Effector CD4-positive, alpha-beta T cell (primary cell): Measurements from ENCODE around the gene HCK.

ENCODE experiments used
- DNase-seq: peaks from one replicate; pipeline ENCODE4 v3.0.0-alpha.2; 2020

Gene HCK

DNA sequence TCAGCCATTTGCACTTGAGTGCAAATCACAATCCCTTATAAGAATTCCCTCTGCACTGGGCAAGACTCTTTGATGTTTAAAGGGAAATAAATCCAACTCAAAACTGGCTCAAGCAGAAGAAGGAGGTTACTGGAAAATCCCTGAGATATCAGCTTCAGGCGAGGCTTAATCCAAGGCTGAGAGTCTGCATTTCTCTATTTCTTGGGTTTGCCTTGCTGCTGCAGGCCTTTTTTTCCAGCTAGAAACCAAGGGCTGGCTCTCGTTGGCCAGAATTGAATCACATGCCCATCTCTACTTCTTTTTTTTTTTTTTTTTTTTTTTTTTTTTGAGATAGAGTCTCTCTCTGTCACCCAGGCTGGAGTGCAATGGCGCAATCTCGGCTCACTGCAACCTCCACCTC, 11.7 kb downstream of the HCK start:
- no peak for DNase-seq

DNA sequence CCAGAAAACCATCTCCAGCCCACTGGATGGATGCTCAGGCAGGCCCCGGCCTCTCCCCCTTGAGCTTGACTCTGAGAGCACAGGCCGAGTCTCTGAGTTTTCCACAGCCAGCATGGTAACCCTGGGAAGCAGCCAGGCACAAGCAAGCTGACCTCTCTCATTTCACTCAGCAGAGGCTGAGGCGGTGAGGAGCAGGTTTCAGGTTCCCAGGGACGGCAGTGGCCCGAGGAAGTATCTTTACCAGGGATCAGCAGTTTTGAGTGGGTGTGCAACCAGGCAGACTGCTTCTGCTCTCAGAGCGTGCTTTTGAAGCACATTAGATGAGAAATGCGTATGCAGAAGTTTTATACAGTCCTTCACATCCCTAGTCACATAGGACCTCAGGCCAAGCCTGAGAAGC, 12.6 kb downstream of the HCK start:
- no peak for DNase-seq

DNA sequence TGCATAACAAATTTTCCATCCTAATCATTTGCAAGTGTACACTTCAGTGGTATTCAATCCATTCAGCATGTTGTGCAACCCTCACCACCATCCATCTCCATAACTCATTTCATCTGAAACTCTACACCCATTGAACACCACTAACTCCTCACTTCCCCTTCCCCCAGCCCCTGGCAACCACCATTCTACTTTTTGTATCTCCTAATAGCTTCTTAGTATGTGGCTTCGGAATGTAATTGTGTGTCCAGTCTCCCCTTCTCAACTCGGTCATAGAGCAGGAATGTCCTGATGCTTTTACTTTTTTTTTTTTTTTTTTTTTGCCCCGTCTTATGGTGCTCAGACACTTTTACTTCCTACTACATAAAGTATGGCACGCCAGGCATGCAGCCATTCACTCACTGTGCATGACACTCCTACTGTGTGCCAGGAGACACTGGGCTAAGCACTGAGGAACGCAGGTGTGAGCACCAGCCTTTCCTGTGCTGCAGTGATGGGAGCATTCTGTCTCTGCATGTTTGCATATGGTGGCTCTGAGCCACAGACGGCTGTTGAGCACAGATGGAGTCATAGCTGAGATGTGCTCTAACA, 15.3 kb downstream of the HCK start:
- DNase-seq, result no peak

DNA sequence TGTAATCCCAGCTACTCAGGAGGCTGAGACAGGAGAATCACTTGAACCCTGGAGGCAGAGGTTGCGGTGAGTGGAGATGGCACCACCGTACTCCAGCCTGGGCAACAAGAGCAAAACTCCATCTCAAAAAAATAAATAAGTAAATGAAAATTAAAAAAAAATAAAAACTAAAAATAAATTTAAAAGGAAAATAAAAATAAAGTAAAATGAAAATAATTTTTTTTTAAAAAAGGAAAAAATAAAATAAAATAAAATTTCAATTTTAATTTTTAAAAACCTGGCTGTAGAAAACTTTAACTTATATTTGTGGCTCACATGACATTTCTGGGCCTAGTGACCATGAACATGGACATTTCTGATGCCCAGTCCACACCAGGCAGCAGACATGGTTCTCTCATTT, 16.1 kb downstream of the HCK start:
- no peak for DNase-seq

DNA sequence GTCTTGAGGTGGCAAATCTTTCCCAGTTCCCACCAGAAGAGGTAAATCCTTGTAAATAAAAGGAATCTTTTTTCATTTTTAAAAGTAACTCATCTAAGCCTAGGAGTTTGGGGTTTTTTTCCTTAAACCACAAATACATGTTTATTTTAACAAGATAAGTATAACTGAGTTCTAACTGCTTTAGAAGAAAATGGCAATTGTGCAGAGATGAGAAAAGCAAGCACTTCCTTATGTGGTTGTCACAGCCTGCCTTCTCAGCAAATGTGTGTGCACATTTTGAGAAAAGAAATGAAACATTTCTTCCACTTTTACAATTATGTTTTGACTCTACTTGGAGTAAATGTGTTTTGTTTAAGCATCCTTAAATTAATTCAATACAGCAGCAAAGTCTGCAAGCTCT, 17.7 kb downstream of the HCK start:
- DNase-seq, result no peak

DNA sequence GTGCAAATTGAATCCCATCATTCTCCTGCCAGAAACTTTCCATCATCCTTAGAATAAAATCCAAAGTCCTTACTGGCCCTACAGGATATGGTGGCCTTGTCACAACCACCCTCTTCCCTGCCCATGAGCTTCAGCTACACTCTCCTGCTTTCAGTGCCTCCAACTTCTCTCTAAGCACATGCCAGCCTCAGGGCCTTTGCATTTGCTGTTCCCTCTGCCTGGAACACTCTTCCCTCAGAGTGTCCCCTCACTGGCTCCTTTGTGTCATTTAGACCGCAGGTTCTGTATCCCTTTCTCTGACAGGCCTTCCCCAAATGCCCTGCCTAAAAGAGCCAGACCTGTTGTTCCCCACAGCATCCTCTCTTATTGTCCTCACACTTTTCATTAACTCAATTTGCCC, 18.2 kb downstream of the HCK start:
- DNase-seq, result no peak

DNA sequence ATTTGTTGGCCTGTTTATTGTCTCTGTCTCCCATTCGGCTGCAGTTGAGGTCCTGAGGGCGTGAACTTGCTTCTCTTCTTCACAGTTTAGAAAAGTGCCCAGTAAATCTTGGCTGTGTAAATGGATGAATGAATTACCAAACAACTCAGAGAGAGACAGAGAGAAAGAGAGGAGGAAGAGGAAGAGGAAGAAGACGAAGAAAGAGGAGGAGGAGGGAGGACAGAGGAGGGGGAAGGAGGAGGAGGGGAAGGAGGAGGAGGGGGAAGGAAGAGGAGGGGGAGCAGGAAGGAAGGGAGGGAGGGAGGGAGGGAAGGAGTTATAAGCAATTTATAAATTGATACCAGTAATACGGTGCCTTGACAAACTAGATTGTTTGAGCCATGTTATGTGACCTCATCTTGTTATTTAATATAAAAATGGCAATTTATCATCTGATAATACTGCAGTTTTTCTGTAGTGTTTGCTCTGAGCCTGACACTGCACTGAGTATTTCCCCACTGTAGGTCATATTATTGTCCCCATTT, 18.7 kb downstream of the HCK start:
- no peak for DNase-seq

DNA sequence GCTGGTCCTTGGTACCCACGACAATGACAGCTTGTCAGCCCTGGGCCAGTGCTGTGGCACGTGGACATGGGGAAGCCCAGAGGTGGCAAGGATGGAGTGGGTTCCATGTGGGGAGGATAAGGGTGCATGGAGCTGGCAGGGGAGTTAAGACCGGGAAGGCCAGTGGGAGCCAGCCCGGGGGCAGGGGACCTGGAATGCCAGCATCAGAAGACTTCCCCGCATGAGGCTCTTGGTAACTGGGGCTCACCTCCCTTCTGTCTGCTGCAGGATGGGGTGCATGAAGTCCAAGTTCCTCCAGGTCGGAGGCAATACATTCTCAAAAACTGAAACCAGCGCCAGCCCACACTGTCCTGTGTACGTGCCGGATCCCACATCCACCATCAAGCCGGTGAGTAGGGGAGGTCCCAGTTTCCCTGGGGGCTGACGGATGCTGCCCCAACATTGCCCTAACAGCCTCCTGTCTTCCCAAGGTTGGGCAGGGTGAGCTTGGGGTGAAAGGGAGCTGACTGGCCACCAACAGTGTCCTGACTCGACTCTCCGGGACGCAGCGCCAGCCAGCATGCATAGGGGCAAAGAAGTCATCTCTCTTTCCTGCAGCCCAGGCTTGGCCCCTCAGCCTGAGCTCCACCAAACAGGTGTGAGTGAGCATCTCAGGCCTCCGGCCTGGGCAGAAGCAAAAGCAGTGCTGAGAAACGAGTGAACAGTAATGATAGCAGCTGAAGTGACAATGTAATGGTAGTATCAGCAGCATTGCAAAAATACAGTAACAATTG, 19.5 kb downstream of the HCK start:
- no peak for DNase-seq

DNA sequence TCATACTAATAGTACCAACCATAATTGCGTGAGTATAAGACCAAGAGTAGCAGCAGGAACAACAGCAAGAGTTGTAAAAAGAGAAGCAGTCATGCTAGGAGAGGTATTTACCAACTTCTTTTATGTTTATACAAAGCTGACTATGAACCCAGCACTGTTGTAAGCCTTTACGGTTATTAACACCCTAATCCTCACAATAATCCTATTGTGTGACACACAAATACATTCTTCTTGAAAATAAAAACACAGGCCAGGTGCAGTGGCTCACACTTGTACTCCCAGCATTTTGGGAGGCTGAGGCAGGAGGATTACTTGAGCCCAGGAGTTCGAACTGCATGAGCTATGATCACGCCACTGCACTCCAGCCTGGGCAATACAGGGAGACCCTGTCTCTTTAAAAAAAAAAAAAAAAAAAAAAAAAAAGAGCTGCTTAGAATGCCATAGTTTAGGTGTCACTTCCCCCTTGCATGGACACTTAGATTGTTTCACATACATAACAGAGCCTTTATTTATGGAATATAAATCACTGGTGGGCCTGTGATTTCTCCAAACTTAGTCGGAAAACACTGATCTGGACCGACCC, 20.2 kb downstream of the HCK start:
- DNase-seq, result no peak

DNA sequence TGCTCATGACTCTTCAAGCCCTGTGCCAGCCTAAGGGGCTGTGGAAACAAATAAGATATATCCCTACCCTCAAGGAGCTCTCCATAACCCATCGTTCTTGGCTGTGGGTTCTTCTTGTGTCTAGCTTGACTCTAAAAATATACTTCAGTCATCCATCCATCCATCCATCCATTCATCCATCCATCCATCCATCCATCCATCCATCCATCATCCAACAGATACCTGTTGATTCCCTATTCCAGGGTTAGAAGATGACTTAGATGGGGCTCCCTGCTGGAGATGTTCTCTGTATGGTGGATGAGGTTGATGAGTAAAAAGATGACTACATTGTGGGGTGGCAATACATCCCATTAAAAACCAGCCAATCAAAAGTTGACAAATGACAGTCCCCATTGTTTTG, 23.5 kb downstream of the HCK start:
- no peak for DNase-seq

DNA sequence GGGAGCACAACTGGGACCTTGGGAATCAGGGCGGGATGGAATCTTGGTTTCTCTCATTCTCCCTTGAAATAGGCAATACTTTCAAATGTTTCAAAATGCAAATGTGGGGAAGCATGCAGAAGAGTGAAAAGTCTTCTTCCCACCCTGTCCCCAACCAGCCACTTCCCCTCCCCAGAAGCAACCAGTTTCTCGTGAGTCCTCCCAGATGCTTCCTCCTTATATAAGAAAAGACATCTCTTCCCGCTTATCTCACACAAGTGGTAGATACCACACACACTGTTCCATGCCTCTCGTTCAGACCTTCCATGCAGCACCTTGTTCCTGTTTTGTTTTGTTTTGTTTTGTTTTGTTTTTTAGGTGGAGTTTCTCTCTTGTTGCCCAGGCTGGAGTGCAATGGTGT, 25.1 kb downstream of the HCK start:
- DNase-seq, result no peak

DNA sequence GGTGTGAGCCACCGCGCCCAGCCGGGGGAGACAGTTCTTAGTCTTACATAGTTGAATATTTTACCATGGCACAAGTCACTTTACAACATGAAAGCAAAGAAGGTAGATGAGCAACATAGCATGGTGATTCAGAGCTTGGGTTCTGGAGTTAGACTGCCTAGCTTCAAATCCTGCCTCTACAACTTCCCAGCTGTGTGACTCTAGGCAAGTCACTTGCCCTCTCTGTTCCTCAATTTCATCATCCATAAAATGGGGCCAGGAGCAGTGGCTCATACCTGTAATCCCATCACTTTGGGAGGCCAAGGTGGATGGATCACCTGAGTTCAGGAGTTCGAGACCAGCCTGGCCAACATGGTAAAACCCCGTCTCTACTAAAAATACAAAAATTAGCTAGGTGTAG, 26.3 kb downstream of the HCK start:
- DNase-seq, result no peak

DNA sequence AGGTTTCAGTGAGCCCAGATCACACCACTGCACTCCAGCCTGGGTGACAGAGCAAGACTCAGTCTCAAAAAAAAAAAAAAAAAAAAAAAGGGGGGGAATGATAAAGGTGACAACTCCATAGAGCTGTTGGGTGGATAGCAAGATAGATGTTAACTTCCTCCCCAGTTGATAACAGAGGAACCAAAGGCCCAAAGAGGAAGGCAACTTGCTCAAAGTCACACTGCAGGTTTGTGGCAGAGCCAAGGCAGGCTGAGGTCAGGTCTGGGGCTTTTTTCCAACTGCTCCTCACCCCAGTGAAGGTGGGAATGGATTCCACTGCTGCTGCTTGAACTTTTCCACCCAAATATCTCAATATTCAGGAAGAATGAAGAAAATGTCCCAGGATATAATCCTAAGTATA, 26.7 kb downstream of the HCK start:
- DNase-seq, result no peak

DNA sequence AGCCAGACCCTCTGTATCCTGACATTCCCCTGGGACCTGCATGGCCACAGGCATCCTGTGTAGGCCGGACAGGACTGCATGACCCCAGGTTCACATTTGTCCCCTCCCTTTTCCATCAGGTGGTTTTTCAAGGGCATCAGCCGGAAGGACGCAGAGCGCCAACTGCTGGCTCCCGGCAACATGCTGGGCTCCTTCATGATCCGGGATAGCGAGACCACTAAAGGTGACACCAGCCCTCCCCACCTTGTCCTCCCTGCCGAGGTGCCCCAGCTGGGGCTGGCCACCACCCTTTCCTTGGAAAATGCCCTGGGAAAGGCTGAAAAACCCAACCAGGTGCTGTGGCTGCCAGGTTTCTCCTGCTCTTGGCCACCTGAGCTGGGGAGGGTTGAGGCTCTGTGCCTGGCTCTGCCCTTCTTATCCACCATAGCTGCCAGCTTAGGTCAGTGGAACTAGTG, 27.6 kb downstream of the HCK start:
- no peak for DNase-seq

DNA sequence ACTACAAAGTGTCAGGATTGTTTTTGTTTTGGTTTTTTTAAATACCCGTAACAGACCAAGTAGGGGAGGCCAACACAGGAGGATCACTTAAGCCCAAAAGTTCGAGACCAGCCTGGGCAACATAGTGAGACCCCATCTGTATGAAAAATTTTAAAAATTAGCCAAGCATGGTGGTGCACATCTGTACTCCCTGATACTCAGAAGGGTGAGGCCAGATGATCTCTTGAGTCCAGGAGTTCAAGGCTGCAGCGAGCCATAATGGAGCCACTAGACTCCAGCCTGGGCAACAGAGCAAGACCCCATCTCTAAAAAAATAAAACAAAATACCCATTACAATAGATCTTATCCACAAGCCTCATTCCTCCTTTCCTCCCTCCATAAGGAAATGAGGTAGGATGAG, 28.7 kb downstream of the HCK start:
- DNase-seq, result no peak

DNA sequence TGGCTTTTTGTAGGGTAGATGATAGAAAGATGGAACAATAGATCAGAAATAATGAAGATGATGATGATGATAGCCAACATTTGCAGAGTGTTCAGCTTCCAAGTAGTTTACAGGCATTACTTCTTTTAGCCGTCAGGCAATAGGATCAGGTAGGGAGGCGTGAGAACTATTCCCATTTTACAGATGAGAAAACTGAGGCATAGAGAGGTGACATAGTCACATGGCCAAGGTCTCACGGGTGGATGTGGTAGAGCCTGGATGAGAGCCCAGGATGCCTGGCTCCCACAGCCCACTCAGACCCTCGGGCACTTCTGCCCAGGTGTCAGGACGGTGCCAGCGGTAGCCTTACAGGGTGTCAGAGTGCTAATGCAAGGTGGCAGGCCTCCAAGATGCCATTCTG, 31.4 kb downstream of the HCK start:
- DNase-seq, result no peak

DNA sequence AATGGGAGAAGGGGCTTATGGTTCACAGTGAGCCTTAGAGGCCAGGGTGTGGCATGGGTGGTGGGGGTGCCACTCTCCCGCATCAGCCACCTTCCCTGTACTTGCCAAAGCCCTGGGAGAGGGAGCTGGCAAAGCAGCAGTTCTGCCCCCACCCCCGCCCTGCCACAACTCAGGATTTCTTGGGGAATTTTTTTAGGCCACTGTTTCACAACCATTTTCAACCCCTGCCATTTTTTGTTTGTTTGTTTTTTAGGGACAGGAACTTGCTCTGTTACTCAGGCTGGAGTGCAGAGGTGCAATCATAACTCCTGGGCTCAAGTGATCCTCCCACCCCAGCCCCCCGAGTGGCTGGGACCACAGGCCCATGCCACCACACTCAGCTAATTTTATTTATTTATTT, 35.0 kb downstream of the HCK start:
- DNase-seq, result no peak

DNA sequence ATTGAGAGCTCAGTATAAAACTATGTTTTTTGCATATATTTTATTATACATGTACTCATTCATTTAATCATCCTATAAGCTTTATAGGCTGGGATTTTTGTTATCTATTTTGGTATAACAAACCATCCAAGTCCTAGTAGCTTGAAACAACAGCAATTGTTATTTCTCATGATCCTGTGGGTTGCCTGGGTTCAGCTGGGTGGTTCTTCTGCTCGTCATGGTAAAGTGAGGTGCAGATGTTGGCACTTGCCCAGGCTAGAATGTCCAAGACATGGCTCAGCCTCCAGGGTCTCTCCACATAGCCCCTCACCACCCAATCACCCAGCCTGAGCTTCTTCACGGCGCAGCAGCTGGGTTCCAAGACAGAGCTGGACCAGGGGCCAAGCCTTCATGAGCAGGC, 36.7 kb downstream of the HCK start:
- no peak for DNase-seq

DNA sequence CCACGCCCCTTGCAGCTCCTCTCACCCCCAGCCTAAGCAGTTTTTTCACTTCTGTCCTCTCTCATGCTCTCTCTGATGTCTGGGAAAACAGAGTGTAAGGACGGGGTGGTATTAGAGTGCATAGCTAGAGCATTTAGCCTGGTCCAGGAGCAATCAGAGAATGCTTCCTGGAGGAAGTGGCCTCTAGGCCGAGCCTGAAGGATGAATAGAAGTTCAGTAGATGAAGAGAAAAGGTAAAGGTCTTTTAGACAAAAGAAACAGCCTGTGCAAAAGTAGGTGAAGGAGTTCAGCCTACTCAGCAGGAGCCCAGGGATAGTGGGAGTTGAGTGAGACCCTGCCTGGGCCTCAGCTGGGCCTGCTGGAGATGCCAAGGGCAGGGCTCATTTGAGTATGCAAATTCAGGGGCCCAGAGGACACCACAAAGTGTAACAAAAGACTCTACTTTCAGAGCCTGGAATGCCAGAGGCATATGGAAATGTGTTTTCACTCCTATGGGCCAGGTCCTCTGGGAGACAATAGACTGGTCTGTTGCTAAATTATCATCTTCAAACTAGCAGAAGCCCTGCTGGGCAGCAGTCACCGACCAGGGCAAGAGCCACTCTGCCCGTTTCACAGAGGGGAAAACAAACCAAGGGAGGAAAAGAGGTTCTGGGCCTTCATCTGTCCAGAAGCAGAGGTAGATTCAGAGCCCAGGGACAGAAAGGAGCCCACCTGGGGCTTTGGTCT, 37.8 kb downstream of the HCK start:
- DNase-seq, result no peak

DNA sequence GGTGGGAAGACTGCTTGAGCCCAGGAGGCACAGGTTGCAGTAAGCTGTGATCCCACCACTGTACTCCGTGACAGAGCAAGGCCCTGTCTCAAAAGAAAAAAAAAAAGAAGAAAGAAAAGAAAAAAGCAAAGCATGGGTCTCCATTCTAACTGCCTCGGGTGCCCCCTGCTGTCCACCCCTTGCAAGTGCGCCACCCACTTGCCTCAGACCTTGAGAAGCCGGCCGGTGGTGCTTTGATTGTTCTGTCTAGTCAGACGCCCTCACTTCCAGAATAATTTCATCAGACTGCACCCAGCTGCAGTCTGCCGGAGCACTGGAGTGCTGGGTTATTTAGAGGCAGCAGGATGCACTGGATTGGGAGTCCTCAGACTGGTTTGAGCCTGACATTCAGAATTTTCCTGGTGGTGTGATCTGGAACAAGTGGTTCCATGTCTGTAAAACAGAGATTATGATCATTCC, 39.9 kb downstream of the HCK start:
- DNase-seq, result peak; percentile 67

DNA sequence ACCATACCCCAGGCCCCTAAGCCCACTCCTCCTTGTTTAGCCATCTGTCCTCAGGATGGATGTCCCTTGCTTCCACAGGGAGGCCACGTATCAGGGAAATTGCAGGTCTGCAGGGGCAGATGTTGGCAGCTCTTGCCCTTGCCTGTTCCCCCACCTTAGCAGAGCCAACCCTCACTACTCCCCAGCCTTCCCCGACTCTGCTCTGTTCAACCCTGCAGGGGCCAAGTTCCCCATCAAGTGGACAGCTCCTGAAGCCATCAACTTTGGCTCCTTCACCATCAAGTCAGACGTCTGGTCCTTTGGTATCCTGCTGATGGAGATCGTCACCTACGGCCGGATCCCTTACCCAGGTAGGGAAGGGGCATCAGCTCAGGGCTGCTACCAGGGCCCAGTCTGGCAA, 46.7 kb downstream of the HCK start:
- DNase-seq, result no peak

DNA sequence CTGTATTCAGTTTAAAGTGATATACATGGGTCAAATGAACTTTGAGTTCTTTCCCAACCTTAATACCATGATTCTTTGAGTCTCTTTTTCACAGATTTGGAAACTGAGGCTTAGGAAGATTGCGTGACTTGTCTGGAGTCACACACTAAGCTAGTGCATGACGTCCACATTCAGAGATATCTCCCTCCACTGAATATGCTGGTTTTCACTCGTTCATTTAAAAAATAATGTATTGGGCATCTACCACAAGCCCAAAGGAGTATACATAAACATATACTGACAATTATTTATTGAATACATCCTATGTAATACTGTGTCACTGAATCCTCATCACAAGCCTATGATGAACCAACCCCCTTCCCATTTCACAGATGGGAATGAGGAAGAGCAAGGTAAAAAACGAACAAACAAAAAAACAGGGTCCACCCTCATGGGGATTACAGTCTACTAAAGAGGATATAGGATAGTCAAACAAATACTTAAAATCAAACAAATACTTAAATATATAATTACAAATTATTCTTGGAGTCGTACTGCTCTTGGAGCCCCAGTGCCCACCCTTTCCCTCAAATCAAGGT, 56.9 kb downstream of the HCK start:
- no peak for DNase-seq
